ENCODE data around the gene CDC45.

Gene CDC45

DNA sequence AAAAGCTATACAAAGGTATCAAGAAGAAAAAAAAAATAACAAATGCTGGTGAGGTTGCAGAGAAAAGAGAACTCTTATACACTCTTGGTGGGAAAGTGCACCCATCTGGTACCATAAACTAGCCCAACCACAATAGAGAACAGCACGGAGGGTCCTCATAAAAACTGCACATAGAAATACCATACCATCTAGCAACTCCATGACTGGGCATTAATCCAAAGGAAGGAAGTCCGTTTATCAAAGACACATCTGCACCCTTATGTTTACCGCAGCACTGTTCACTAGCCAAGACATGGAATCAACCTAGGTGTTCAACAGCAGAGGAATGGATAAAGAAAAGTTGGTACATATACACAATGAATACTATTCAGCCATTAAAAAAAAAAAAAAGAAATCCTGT, 55.3 kb downstream of the CDC45 start:
- Histone ChIP-seq H3K4me2 (ENCODE audit: low read length) (no peak overlapping the region), H4K20me1 (ENCODE audit: control insufficient read depth, insufficient read depth, low read depth, low read length) (no peaks in the 10 kb centered on the region)

GRCh38 chr22:19536564-19536963, 56.8 kb downstream of the CDC45 start:
- H3K4me1 ChIP-seq (ENCODE audit: control insufficient read depth, low read length), result no peaks in the 10 kb centered on the region
- no peak overlapping the region for H3K4me2 ChIP-seq (ENCODE audit: low read length)
- H4K20me1 ChIP-seq (ENCODE audit: control insufficient read depth, insufficient read depth, low read depth, low read length), result no peaks in the 10 kb centered on the region
- TF ChIP-seq EZH2phosphoT487 (IDR thresholded peaks at IDR 0.05; ENCODE audit: borderline replicate concordance, low read length), result no peak
- TF ChIP-seq CTCF (IDR thresholded peaks at IDR 0.05; ENCODE audit: low read depth, low read length, poor library complexity, severe bottlenecking), result no peak
- peaks cover 9% of the 10 kb centered on the region; the same call in 1 of the 2 replicates for H3K27me3 ChIP-seq (ENCODE audit: control insufficient read depth, low read length)
- H3K4me3 ChIP-seq (ENCODE audit: low read length), result no peak overlapping the region
- no peaks in the 10 kb centered on the region for H3F3A ChIP-seq (ENCODE audit: control insufficient read depth, insufficient read depth)
- no peaks in the 10 kb centered on the region for H3K9me2 ChIP-seq (replicated peaks; ENCODE audit: control insufficient read depth, low read length)
- H3K9me3 ChIP-seq (ENCODE audit: control insufficient read depth, insufficient read depth, low read length), result no peaks in the 10 kb centered on the region
- no peaks in the 10 kb centered on the region for H3K79me2 ChIP-seq (ENCODE audit: control insufficient read depth, low read length)
- H3K36me3 ChIP-seq (ENCODE audit: control insufficient read depth, low read length), result no peaks in the 10 kb centered on the region
- no peak overlapping the region for H3K27ac ChIP-seq (ENCODE audit: low read depth, low read length)

More for the DNA sequence above, 55.3 kb downstream of the CDC45 start:
- H3K9me2 ChIP-seq (replicated peaks; ENCODE audit: control insufficient read depth, low read length), result no peaks in the 10 kb centered on the region
- H3K4me1 ChIP-seq (ENCODE audit: control insufficient read depth, low read length), result no peaks in the 10 kb centered on the region
- H3K27me3 ChIP-seq (ENCODE audit: control insufficient read depth, low read length), result peaks cover 4% of the 10 kb centered on the region; the same call in 1 of the 2 replicates
- H3K79me2 ChIP-seq (ENCODE audit: control insufficient read depth, low read length), result no peaks in the 10 kb centered on the region
- no peak overlapping the region for H3K4me3 ChIP-seq (ENCODE audit: low read length)
- no peak overlapping the region for H3K27ac ChIP-seq (ENCODE audit: low read depth, low read length)
- H3K9me3 ChIP-seq (ENCODE audit: control insufficient read depth, insufficient read depth, low read length), result no peaks in the 10 kb centered on the region
- H3K36me3 ChIP-seq (ENCODE audit: control insufficient read depth, low read length), result no peaks in the 10 kb centered on the region
- H3F3A ChIP-seq (ENCODE audit: control insufficient read depth, insufficient read depth), result no peaks in the 10 kb centered on the region
- no peak for TF ChIP-seq CTCF (IDR thresholded peaks at IDR 0.05; ENCODE audit: low read depth, low read length, poor library complexity, severe bottlenecking)
- no peak for TF ChIP-seq EZH2phosphoT487 (IDR thresholded peaks at IDR 0.05; ENCODE audit: borderline replicate concordance, low read length)

GRCh38 chr22:19537941-19538488, 58.3 kb downstream of the CDC45 start:
- TF ChIP-seq EZH2phosphoT487 (IDR thresholded peaks at IDR 0.05; ENCODE audit: borderline replicate concordance, low read length) (no peak), CTCF (IDR thresholded peaks at IDR 0.05; ENCODE audit: low read depth, low read length, poor library complexity, severe bottlenecking) (no peak)
- Histone ChIP-seq H3F3A (ENCODE audit: control insufficient read depth, insufficient read depth) (no peaks in the 10 kb centered on the region), H3K79me2 (ENCODE audit: control insufficient read depth, low read length) (no peaks in the 10 kb centered on the region), H3K9me3 (ENCODE audit: control insufficient read depth, insufficient read depth, low read length) (no peaks in the 10 kb centered on the region), H3K27ac (ENCODE audit: low read depth, low read length) (no peak overlapping the region), H3K4me3 (ENCODE audit: low read length) (no peak overlapping the region), H3K4me1 (ENCODE audit: control insufficient read depth, low read length) (no peaks in the 10 kb centered on the region), H3K4me2 (ENCODE audit: low read length) (no peak overlapping the region), H3K9me2 (replicated peaks; ENCODE audit: control insufficient read depth, low read length) (no peaks in the 10 kb centered on the region), H3K27me3 (ENCODE audit: control insufficient read depth, low read length) (peaks cover 12% of the 10 kb centered on the region; the same call in 1 of the 2 replicates), H4K20me1 (ENCODE audit: control insufficient read depth, insufficient read depth, low read depth, low read length) (no peaks in the 10 kb centered on the region), H3K36me3 (ENCODE audit: control insufficient read depth, low read length) (no peaks in the 10 kb centered on the region)
